Measurements from ENCODE around the gene AKNAD1.
"Not testable (repeated sequence)": the region's sequence is repeated elsewhere in the genome, so short reads cannot be mapped to it uniquely, and the experiment has no call there.

The AKNAD1 gene

GRCh38 chr1:108856994-108857393 is at the start of gene AKNAD1:
Gene AKNAD1 (minus strand): TSS chr1:108857094. CDS start chr1:108852664, 4,430 bp downstream.
- DNase-seq (ENCODE audit: low spot score) = no peak

GRCh38 chr1:108901106-108901505 is 44.2 kb upstream of the AKNAD1 start:
- DNase-seq (ENCODE audit: low spot score) = no peak

- peak; percentile 68 for DNase-seq (ENCODE audit: low spot score)
These were observed 41.2 kb upstream of the AKNAD1 start for GRCh38 chr1:108897865-108898720.

- no peak for DNase-seq (ENCODE audit: low spot score)
These were observed 39.6 kb upstream of the AKNAD1 start for GRCh38 chr1:108896146-108897145.

DNA sequence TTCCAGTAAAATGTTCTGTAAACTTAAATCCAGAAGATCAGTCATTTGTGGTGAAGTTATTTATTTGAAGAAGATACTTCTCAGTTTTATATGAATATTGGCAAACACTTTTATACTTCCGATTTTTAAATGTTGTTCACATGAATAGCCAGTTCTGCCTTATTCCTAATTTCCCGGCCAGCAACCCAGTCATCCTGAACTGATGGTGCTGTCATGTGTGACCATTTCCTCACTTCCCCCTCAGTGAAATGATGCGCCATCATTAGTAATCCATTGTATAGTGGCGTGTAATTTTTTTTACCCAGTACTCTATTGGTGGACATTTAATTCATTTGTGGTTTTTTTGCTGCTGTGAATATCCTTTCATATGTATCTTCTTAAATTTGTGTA is 36.2 kb upstream of the AKNAD1 start:
- DNase-seq (ENCODE audit: low spot score) = no peak

GRCh38 chr1:108892356-108893140 is 35.7 kb upstream of the AKNAD1 start:
- DNase-seq (ENCODE audit: low spot score) = no peak

- no peak for DNase-seq (ENCODE audit: low spot score)
These were observed 33.0 kb upstream of the AKNAD1 start for GRCh38 chr1:108889706-108890384.

GRCh38 chr1:108889006-108889645 is 32.2 kb upstream of the AKNAD1 start:
- DNase-seq (ENCODE audit: low spot score) = not testable (repeated sequence)

- DNase-seq (ENCODE audit: low spot score) = no peak
These were observed 29.4 kb upstream of the AKNAD1 start for GRCh38 chr1:108886292-108886691.

GRCh38 chr1:108884968-108885367 is 28.1 kb upstream of the AKNAD1 start:
- DNase-seq (ENCODE audit: low spot score) = no peak

DNA sequence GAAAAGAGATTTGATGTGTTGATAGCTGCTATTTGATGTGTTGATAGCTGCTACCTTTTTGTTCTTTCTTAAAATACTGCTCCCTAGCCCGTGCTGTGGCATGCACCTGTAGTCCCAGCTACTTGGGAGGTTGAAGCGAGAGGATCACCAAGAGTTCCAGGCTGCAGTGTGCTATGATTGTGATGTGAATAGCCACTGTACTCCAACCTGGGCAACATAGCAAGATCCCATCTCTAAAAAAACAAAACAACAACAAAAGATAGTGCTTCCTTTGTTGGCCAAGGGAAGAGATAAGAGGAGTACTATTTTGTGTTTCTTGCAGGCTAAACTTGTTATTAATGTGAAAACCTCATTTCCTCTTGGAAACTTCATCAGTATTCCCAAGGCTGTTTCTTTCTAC is 25.9 kb upstream of the AKNAD1 start:
- no peak for DNase-seq (ENCODE audit: low spot score)

- DNase-seq (ENCODE audit: low spot score) = no peak
These were observed 24.5 kb upstream of the AKNAD1 start for GRCh38 chr1:108881369-108881768.

DNA sequence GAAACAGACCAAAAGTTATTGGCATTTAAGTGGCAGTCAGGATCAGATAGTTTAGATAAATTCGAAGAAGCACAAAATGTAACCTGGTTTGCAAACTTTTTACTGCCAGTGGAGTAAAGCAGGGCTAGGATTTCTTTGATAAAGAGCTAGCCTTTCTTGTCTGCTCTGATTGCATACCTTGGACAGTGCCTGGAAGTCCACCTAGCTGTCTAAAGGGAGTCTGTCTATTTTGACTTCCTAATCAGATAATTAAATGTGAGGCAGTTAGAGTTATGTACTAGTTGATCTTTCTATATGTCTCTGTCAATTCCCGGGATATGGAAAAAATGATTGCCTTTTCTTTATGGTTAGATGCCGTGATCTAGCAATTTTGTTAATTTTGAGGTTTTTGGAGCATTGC is 24.0 kb upstream of the AKNAD1 start:
- no peak for DNase-seq (ENCODE audit: low spot score)

GRCh38 chr1:108878678-108879077 is 21.8 kb upstream of the AKNAD1 start:
- no peak for DNase-seq (ENCODE audit: low spot score)

- DNase-seq (ENCODE audit: low spot score) = no peak
These were observed 21.2 kb upstream of the AKNAD1 start for GRCh38 chr1:108878160-108878469.

GRCh38 chr1:108877348-108878159 is 20.7 kb upstream of the AKNAD1 start:
- DNase-seq (ENCODE audit: low spot score) = no peak

- DNase-seq (ENCODE audit: low spot score) = no peak
These were observed 14.3 kb upstream of the AKNAD1 start for GRCh38 chr1:108871050-108871724.

- no peak for DNase-seq (ENCODE audit: low spot score)
These were observed 8.5 kb upstream of the AKNAD1 start for GRCh38 chr1:108865316-108865910.

- DNase-seq (ENCODE audit: low spot score) = no peak
These were observed 7.1 kb upstream of the AKNAD1 start for GRCh38 chr1:108863984-108864383.

Data from CD4-positive, alpha-beta T cell treated with Interleukin-2 at 100 ng/mL for 4 hours (primary cell).